Trophoblast cell (in vitro differentiated cells and primary cell): ENCODE measurements around the gene NCOA3.
"Not testable (repeated sequence)": the region's sequence is repeated elsewhere in the genome, so short reads cannot be mapped to it uniquely, and the experiment has no call there.

Source experiments
- DNase-seq, 2 donors: peaks; one replicate each; pipeline ENCODE4 v3.0.0-alpha.2; 2016
- H2AFZ ChIP-seq: 2 replicates; pipeline ENCODE4 v1.6.1; 2013; ENCODE audit warnings: low read length, moderate library complexity, mild to moderate bottlenecking; ENCODE audit not compliant: insufficient read depth, poor library complexity
- H2AK5ac ChIP-seq: 2 replicates; pipeline ENCODE4 v1.6.1; 2013; ENCODE audit warnings: mild to moderate bottlenecking, low read length
- H2BK120ac ChIP-seq: 2 replicates; pipeline ENCODE4 v1.6.1; 2013; ENCODE audit warnings: low read length, mild to moderate bottlenecking, moderate library complexity; ENCODE audit not compliant: insufficient read depth, poor library complexity
- H2BK12ac ChIP-seq: 2 replicates; pipeline ENCODE4 v1.6.1; 2013; ENCODE audit warnings: mild to moderate bottlenecking, low read length, moderate library complexity
- H2BK5ac ChIP-seq: 2 replicates; pipeline ENCODE4 v1.6.1; 2013; ENCODE audit warnings: low read length, low read depth, moderate library complexity, mild to moderate bottlenecking; ENCODE audit not compliant: poor library complexity
- H3K14ac ChIP-seq: 2 replicates; pipeline ENCODE4 v1.6.1; 2013; ENCODE audit warnings: mild to moderate bottlenecking, low read length
- H3K18ac ChIP-seq: 2 replicates; pipeline ENCODE4 v1.6.1; 2013; ENCODE audit warnings: mild to moderate bottlenecking, low read length
- H3K23ac ChIP-seq: 2 replicates; pipeline ENCODE4 v1.6.1; 2013; ENCODE audit warnings: low read length
- H3K27ac ChIP-seq: 2 replicates; pipeline ENCODE4 v1.5.1; 2013; ENCODE audit warnings: low read depth, mild to moderate bottlenecking, inconsistent platforms, low read length, moderate library complexity
- H3K27me3 ChIP-seq: 2 replicates; pipeline ENCODE4 v1.6.1; 2013; ENCODE audit warnings: inconsistent platforms, mild to moderate bottlenecking, low read length, moderate library complexity; ENCODE audit not compliant: insufficient read depth
- H3K36me3 ChIP-seq, 2 experiments: 1 replicate in 1 of 2; 2 replicates in 1 of 2; pipeline ENCODE4 v1.6.1; 2013; ENCODE audit warnings: low read length in 2 of 2, mild to moderate bottlenecking in 2 of 2, moderate library complexity in 1 of 2; ENCODE audit not compliant: insufficient read depth in 2 of 2, control insufficient read depth in 1 of 2
- H3K4ac ChIP-seq: 2 replicates; pipeline ENCODE4 v1.6.1; 2013; ENCODE audit warnings: low read depth, mild to moderate bottlenecking, low read length, moderate library complexity
- H3K4me1 ChIP-seq, 2 experiments: 1 replicate in 1 of 2; 2 replicates in 1 of 2; pipeline ENCODE4 v1.6.1; 2013; ENCODE audit warnings: low read length in 2 of 2, mild to moderate bottlenecking in 2 of 2, moderate library complexity in 1 of 2; ENCODE audit not compliant: insufficient read depth in 2 of 2, control insufficient read depth in 1 of 2
- H3K4me2 ChIP-seq: 2 replicates; pipeline ENCODE4 v1.6.1; 2013; ENCODE audit warnings: inconsistent platforms, mild to moderate bottlenecking, low read length, moderate library complexity
- H3K4me3 ChIP-seq: 2 replicates; pipeline ENCODE4 v1.5.1; 2013; ENCODE audit warnings: mild to moderate bottlenecking, low read depth, low read length, inconsistent platforms
- H3K79me1 ChIP-seq: one replicate; pipeline ENCODE4 v1.6.1; 2013; ENCODE audit warnings: low read length
- H3K79me2 ChIP-seq: 2 replicates; pipeline ENCODE4 v1.6.1; 2013; ENCODE audit warnings: low read length, mild to moderate bottlenecking; ENCODE audit not compliant: control insufficient read depth, insufficient read depth, poor library complexity
- H3K9ac ChIP-seq: 2 replicates; pipeline ENCODE4 v1.6.1; 2013; ENCODE audit warnings: mild to moderate bottlenecking, low read length
- H3K9me3 ChIP-seq: 2 replicates; pipeline ENCODE4 v1.6.1; 2013; ENCODE audit warnings: low read depth, mild to moderate bottlenecking, control low read depth, inconsistent platforms, low read length; ENCODE audit not compliant: insufficient read depth
- H4K12ac ChIP-seq: 2 replicates; pipeline ENCODE4 v1.6.1; 2013; ENCODE audit warnings: low read depth, mild to moderate bottlenecking, low read length, moderate library complexity
- H4K8ac ChIP-seq: 2 replicates; pipeline ENCODE4 v1.6.1; 2013; ENCODE audit warnings: low read depth, mild to moderate bottlenecking, low read length, moderate library complexity
- H4K91ac ChIP-seq: one replicate; pipeline ENCODE4 v1.6.1; 2013; ENCODE audit warnings: low read depth, mild to moderate bottlenecking, low read length, moderate library complexity
- WGBS: extraction: QIAGEN DNeasy Blood & Tissue Kit; methylation state at CpG from one replicate; pipeline ENCODE4 v1.1.7; 2013; ENCODE audit warnings: missing lambda C conversion rate; ENCODE audit not compliant: insufficient read length, insufficient coverage; ENCODE audit errors: extremely low coverage; 5-methylcytosine and 5-hydroxymethylcytosine counted together

Gene NCOA3

DNA sequence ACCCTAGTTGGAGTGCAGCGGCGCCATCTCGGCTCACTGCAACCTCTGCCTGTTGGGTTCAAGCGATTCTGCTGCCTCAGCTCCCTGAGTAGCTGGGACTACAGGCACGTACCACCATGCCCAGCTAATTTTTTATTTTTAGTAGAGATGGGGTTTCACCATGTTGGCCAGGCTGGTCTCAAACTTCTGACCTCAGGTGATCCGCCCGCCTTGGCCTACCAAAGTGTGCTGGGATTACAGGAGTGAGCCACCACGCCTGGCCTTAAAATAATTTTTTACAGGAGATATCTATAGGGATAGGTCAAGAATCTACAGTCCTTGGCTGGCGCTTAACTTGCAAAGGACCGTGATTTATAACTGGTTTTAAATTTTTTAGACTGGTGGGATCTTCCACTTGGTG lies 93.5 kb downstream of the NCOA3 start:
- not testable (repeated sequence) for H3K4me3 ChIP-seq, H4K91ac ChIP-seq, H3K79me2 ChIP-seq, H3K14ac ChIP-seq, H3K4ac ChIP-seq, H3K36me3 ChIP-seq, DNase-seq, H4K12ac ChIP-seq, H3K27ac ChIP-seq, H3K9ac ChIP-seq, H2BK12ac ChIP-seq, H3K79me1 ChIP-seq, H3K27me3 ChIP-seq, H4K8ac ChIP-seq, H3K4me2 ChIP-seq, H3K9me3 ChIP-seq, H3K4me1 ChIP-seq, H3K23ac ChIP-seq, H2AK5ac ChIP-seq, H3K18ac ChIP-seq, H2BK120ac ChIP-seq, H2AFZ ChIP-seq, H2BK5ac ChIP-seq
- WGBS, result no CpG with 5 or more reads among the region's 10 CpGs

DNA sequence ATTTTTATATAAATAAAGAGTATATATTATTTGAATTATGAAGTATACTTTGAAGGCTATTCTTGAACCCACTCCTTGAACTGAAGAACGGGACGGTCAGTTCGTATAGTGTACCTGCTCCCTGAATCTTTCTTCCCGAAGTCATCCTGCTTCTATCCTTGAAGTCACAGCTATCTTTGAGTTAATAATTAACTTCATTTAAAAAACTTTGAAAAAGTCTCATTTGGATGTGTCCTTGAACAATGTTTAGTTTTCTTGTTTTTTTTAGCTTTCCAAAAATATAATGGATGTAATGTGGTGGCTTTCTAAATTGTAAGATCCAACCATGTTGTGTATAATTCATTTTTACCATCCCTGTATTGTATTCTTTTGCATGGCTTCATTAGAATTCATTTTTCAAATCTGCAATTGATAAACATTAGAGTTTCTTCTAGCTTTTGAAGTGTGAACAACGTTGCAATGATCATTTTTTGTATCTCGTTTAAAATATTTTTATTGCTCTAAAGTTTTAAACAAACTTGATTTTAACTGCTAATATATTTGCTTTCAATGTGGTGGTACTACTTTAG lies 94.4 kb downstream of the NCOA3 start:
- H3K79me2 ChIP-seq, result no peaks in the 10 kb centered on the region
- no peak for DNase-seq

DNA sequence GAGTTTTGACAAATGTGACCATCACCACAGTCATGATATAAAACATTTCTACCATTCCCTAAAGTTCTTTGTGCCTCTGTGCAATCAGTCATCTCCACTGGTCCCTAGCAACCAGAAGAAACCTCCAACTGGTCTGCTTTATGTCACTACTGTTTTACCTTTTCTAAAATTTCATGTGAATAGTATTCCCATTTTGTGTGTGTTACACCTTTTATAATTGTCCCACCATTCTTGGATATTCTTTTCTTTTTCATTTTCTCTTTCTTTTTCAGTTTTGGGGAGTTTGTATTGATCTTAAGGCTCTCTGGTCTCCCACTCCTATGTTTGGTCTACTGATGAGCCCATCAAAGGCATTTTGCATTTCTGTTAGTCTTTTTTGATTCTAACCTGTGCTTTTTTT lies 95.4 kb downstream of the NCOA3 start:
- H3K9ac ChIP-seq, result no peak overlapping the region
- no peak overlapping the region for H2BK12ac ChIP-seq
- H3K79me2 ChIP-seq, result no peaks in the 10 kb centered on the region
- H3K4me1 ChIP-seq, result no peaks in the 10 kb centered on the region
- H2AFZ ChIP-seq, result no peak overlapping the region
- H3K27me3 ChIP-seq, result no peaks in the 10 kb centered on the region
- H3K27ac ChIP-seq, result no peak overlapping the region
- H2BK120ac ChIP-seq, result no peak overlapping the region
- H3K4ac ChIP-seq, result no peak overlapping the region
- H2BK5ac ChIP-seq, result no peak overlapping the region
- no peak overlapping the region for H4K8ac ChIP-seq
- peaks cover 0 to 3% of the 10 kb centered on the region in 2 experiments for H3K36me3 ChIP-seq
- no peak overlapping the region for H3K14ac ChIP-seq
- no peaks in the 10 kb centered on the region for H3K9me3 ChIP-seq
- no peak overlapping the region for H4K91ac ChIP-seq
- H3K4me3 ChIP-seq, result no peak overlapping the region
- no peaks in the 10 kb centered on the region for H3K79me1 ChIP-seq
- H2AK5ac ChIP-seq, result no peak overlapping the region
- H3K18ac ChIP-seq, result no peak overlapping the region
- no peak overlapping the region for H3K4me2 ChIP-seq
- no peak overlapping the region for H4K12ac ChIP-seq
- no peak for DNase-seq
- no peak overlapping the region for H3K23ac ChIP-seq

More for the DNA sequence above, 94.4 kb downstream of the NCOA3 start:
- Histone ChIP-seq H3K9ac (no peak overlapping the region), H3K27ac (no peak overlapping the region), H4K8ac (no peak overlapping the region), H3K14ac (no peak overlapping the region), H2BK12ac (no peak overlapping the region), H3K23ac (no peak overlapping the region), H3K27me3 (no peaks in the 10 kb centered on the region), H3K4me1 (no peaks in the 10 kb centered on the region), H2BK5ac (no peak overlapping the region), H4K91ac (no peak overlapping the region), H2BK120ac (no peak overlapping the region), H3K4me3 (no peak overlapping the region), H3K18ac (no peak overlapping the region), H4K12ac (no peak overlapping the region), H2AK5ac (no peak overlapping the region), H3K4ac (no peak overlapping the region), H3K79me1 (no peaks in the 10 kb centered on the region), H3K36me3 (peaks cover 0 to 3% of the 10 kb centered on the region in 2 experiments), H3K4me2 (no peak overlapping the region), H2AFZ (no peak overlapping the region), H3K9me3 (no peaks in the 10 kb centered on the region)
- no CpG with 5 or more reads among the region's 6 CpGs for WGBS

DNA sequence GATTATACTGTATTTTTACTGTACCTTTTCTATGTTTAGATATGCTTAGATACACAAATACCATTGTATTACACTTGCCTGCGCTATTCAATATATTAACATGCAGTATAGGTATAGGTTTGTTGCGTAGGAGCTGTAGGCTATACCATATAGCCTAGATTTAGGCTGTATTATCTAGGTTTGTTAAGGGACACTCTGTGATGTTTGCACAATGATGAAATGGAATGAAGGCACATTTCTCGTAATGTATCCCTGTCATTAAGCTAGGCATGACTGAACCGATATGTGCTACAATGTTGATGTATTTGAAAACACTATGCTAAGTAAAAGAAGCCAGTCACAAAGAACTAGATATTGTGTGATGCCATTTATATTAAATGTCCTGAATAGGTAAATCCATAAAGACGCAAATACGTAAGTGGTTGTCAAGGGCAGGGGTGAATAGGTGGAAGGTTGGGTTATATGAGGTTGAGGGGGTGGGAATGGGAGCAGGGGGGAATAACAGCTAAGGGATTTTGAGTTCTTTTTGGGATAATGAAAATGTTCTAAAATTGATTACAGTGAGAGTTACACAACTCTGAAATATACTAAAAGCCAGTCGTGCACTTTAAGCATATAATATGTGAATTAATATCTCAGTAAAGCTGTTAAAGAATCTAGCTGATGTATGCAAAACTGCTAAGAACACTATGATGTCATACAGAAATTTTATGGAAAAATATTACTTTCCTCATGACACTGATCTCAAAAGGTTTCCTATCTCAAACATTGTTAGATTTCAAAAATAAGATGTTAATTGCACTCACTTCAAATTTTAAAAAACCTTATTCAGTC lies 97.4 kb downstream of the NCOA3 start:
- H3K4ac ChIP-seq, result no peak overlapping the region
- H3K27me3 ChIP-seq, result no peaks in the 10 kb centered on the region
- no peak overlapping the region for H3K23ac ChIP-seq
- peaks cover 0 to 3% of the 10 kb centered on the region in 2 experiments for H3K36me3 ChIP-seq
- H4K12ac ChIP-seq, result no peak overlapping the region
- H2AFZ ChIP-seq, result no peak overlapping the region
- no peaks in the 10 kb centered on the region for H3K79me1 ChIP-seq
- no peaks in the 10 kb centered on the region for H3K4me1 ChIP-seq
- H3K14ac ChIP-seq, result no peak overlapping the region
- H3K27ac ChIP-seq, result no peak overlapping the region
- H4K91ac ChIP-seq, result no peak overlapping the region
- DNase-seq, result no peak
- no peak overlapping the region for H3K9ac ChIP-seq
- H3K9me3 ChIP-seq, result peaks cover 5% of the 10 kb centered on the region
- WGBS, result no CpG with 5 or more reads among the region's 7 CpGs
- H4K8ac ChIP-seq, result no peak overlapping the region
- no peak overlapping the region for H2BK5ac ChIP-seq
- no peak overlapping the region for H2BK12ac ChIP-seq
- no peaks in the 10 kb centered on the region for H3K79me2 ChIP-seq
- H3K4me2 ChIP-seq, result no peak overlapping the region
- no peak overlapping the region for H2AK5ac ChIP-seq
- H2BK120ac ChIP-seq, result no peak overlapping the region
- no peak overlapping the region for H3K18ac ChIP-seq
- H3K4me3 ChIP-seq, result no peak overlapping the region
